ENCODE data around the gene COL20A1. TPM values are rescaled to one million over a fixed set of nuclear protein-coding genes. Genes with fewer than 3 reads are reported as not detected.
A peak's percentile ranks its signal among the peaks of the same experiment; 100 is the strongest.

COL20A1 gene
- total RNA-seq, 1 donor from 2014 or later, result not detected

DNA sequence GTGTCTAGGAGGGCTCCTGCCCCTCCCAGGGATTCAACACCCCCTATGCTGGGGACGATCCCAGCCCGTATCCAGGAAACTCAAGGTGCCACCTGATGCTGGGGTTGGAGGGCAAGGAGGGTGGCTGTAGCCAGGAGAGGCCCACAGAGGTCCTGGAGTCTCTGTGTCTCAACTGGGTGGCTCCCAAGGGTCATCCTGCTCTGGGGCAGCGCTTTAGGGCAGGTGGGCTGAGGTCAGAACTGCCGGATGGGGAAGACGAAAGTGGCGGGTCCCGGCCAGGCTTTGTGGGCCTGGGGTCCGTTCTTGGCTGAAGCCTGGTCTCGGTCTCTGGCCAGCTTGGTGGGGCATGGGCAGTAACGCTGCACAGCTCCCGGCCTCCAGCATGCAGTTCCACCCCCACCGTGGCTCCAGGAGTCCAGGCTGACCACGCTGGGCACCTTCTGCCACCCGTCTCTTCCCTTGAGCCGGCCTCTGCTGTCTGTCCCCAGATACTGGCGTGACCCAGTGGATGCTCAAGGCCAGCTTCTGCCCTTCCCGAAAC lies 2.8 kb upstream of the COL20A1 start:
- Histone ChIP-seq H3K4me3 (no peak overlapping the region), H3K9me3 (no peaks in the 10 kb centered on the region), H3K27ac (no peak overlapping the region), H3K36me3 (peaks cover 0 to 29% of the 10 kb centered on the region in 2 donors), H3K27me3 (peaks cover 4% of the 10 kb centered on the region), H3K4me1 (no peaks in the 10 kb centered on the region)
- no peak for DNase-seq (ENCODE audit: extremely low spot score in 2 of 2)
- TF ChIP-seq POLR2AphosphoS5 (IDR thresholded peaks at IDR 0.05; ENCODE audit: insufficient read depth in 1 of 2, low read depth in 1 of 2) (no peak), POLR2A (IDR thresholded peaks at IDR 0.05) (no peak)
- TF ChIP-seq, protein P1, sequence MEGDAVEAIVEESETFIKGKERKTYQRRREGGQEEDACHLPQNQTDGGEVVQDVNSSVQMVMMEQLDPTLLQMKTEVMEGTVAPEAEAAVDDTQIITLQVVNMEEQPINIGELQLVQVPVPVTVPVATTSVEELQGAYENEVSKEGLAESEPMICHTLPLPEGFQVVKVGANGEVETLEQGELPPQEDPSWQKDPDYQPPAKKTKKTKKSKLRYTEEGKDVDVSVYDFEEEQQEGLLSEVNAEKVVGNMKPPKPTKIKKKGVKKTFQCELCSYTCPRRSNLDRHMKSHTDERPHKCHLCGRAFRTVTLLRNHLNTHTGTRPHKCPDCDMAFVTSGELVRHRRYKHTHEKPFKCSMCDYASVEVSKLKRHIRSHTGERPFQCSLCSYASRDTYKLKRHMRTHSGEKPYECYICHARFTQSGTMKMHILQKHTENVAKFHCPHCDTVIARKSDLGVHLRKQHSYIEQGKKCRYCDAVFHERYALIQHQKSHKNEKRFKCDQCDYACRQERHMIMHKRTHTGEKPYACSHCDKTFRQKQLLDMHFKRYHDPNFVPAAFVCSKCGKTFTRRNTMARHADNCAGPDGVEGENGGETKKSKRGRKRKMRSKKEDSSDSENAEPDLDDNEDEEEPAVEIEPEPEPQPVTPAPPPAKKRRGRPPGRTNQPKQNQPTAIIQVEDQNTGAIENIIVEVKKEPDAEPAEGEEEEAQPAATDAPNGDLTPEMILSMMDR (IDR thresholded peaks at IDR 0.05), result no peak
- intact Hi-C loops (cut with DNase I), result no loop called here

DNA sequence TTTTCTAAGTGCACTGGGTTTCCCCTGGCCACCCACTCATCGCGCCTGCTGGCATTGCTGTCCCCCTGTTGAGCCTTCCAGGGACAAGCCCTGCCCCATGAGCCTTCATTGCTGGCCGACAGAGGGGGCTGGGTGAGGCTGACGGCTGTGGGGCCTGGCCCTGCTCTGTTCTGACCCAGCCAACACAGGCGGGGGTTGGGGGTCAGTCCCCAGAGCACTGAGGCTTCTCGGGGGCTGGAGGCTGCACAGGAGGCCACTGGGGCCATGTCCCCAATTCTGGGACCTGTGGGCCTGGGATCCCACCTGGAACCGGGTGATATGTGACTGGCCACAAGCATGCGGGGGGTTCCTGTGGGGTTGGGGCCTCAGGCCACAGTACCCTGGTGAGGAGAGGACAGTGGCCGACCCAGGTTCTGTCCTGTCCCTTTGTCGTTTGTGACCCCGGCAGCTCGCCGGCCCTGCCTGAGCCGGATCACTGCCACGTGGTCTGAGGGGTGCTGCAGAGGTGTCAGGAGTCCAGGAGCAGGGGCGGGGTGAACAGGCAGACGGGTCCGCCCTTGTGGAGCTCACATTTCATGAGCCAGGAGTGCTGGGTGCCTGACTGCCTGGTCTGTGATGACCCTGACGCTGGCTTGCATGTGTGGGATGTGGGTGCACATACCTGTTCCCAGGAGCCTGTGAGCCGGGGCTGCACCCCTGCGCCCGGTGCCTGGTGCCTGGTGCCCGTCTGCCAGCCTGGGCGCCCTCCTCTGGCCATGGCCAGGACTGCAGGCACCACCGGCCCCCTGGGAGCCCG lies 2.1 kb upstream of the COL20A1 start:
- Histone ChIP-seq H3K27ac (no peak overlapping the region), H3K36me3 (peaks cover 0 to 24% of the 10 kb centered on the region in 2 donors), H3K27me3 (peaks cover 4% of the 10 kb centered on the region), H3K4me1 (no peaks in the 10 kb centered on the region), H3K4me3 (no peak overlapping the region), H3K9me3 (no peaks in the 10 kb centered on the region)
- intact Hi-C loops (cut with DNase I), result no loop called here
- DNase-seq (ENCODE audit: extremely low spot score in 2 of 2), result no peak
- TF ChIP-seq, protein P1 (IDR thresholded peaks at IDR 0.05), result peak in 1 of 3 experiments; percentile 2
- TF ChIP-seq POLR2AphosphoS5 (IDR thresholded peaks at IDR 0.05; ENCODE audit: insufficient read depth in 1 of 2, low read depth in 1 of 2), result no peak

DNA sequence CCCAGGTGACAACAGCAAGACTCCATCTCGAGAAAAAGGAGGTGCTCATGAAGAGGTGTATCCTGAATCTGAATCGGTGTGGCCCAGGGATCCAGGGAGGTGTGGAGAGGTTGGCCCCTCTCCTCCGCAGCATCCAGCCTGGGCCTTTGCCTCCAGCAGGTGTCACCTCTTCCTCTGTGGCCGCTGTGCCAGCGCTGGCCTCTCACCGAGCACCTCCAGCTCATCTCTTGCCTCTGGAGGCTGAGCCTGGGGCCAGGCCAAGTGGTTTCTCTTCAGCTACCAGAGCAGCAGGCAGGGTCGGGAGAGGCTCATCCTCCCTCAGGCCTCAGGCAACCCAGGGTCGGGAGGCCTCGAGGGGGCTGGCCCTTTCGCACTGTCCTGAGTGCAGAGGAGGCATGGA lies 1.2 kb upstream of the COL20A1 start:
- Histone ChIP-seq H3K4me1 (no peaks in the 10 kb centered on the region), H3K36me3 (peaks cover 0 to 15% of the 10 kb centered on the region in 2 donors), H3K4me3 (no peak overlapping the region), H3K9me3 (no peaks in the 10 kb centered on the region), H3K27ac (no peak overlapping the region), H3K27me3 (peaks cover 4% of the 10 kb centered on the region)
- TF ChIP-seq, protein P1 (IDR thresholded peaks at IDR 0.05), result no peak
- TF ChIP-seq POLR2A (IDR thresholded peaks at IDR 0.05) (no peak), POLR2AphosphoS5 (IDR thresholded peaks at IDR 0.05; ENCODE audit: insufficient read depth in 1 of 2, low read depth in 1 of 2) (no peak)
- no peak for DNase-seq (ENCODE audit: extremely low spot score in 2 of 2)
- intact Hi-C loops (cut with DNase I), result no loop called here

DNA sequence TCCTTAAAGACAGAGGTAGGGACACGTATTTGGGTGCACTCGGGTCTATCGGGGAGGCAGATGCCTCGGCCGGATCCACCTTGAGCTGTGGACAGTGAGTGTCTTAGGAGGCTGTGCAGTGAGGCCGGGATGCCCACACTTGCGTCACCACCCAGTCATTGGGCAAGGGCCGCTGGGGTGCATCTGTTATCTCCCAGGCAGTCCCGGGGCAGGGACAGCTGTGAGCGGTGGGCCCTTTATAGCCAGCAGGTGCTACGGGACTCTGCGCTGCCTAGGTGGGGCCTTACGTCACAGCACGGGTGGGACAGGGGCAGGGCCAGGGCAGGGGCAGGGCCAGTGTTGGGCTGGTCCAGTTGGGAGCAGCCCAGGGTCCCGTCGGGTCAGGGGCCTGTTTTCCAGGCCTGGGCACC lies 689 bp upstream of the COL20A1 start:
- no peak overlapping the region for H3K4me3 ChIP-seq
- DNase-seq (ENCODE audit: extremely low spot score in 2 of 2), result no peak
- H3K27ac ChIP-seq, result no peak overlapping the region
- H3K27me3 ChIP-seq, result peaks cover 7% of the 10 kb centered on the region
- peaks cover 0 to 10% of the 10 kb centered on the region in 2 donors for H3K36me3 ChIP-seq
- no peak for TF ChIP-seq POLR2AphosphoS5 (IDR thresholded peaks at IDR 0.05; ENCODE audit: insufficient read depth in 1 of 2, low read depth in 1 of 2)
- TF ChIP-seq, protein P1 (IDR thresholded peaks at IDR 0.05), result no peak
- TF ChIP-seq POLR2A (IDR thresholded peaks at IDR 0.05), result no peak
- intact Hi-C loops (cut with DNase I), result no loop called here
- no peaks in the 10 kb centered on the region for H3K4me1 ChIP-seq
- no peaks in the 10 kb centered on the region for H3K9me3 ChIP-seq

DNA sequence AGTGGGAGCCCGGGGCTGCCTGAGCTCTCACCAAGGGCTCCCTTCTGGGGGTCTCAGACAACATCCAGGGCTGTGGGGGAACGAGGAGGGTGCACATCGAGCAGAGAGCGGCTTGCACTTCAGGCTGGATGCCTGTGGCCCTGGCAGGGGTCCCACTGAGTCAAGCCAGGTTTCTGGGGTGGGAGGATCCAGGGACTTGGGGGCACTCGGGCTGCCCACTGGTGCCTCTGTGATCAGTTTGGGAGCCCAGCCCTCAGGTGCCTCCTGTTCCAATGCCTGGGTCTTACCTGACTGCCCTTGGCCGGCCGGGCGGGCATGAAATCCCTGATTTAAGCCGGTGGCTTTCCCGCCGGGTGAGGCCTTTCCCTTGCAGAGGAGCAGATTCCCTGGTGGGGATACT lies 470 bp downstream of the COL20A1 start:
- H3K27me3 ChIP-seq, result peaks cover 7% of the 10 kb centered on the region
- intact Hi-C loops (cut with DNase I), result no loop called here

More for the DNA sequence above, 470 bp downstream of the COL20A1 start:
- TF ChIP-seq POLR2AphosphoS5 (IDR thresholded peaks at IDR 0.05; ENCODE audit: insufficient read depth in 1 of 2, low read depth in 1 of 2) (no peak), POLR2A (IDR thresholded peaks at IDR 0.05) (no peak)
- TF ChIP-seq, protein P1 (IDR thresholded peaks at IDR 0.05), result no peak
- Histone ChIP-seq H3K36me3 (no peaks in the 10 kb centered on the region), H3K27ac (no peak overlapping the region), H3K4me1 (no peaks in the 10 kb centered on the region), H3K9me3 (no peaks in the 10 kb centered on the region), H3K4me3 (no peak overlapping the region)
- DNase-seq (ENCODE audit: extremely low spot score in 2 of 2), result no peak

Data from vagina (tissue), 2 donors.